Measurements from ENCODE around the gene STT3B. TPM values are rescaled to one million over a fixed set of nuclear protein-coding genes. Genes with fewer than 3 reads are reported as not detected.
A peak's percentile ranks its signal among the peaks of the same experiment; 100 is the strongest.

STT3B gene
- polyA plus RNA-seq, 1 donor (not counting 4 experiments of a cell fraction or from before 2014, with no cell fraction given): 129 TPM

- Histone ChIP-seq H3K27ac (ENCODE audit: control insufficient read depth, insufficient read depth, low read length) (no peak overlapping the region), H2AFZ (ENCODE audit: control insufficient read depth, low read length) (no peak overlapping the region), H3K9me1 (ENCODE audit: control insufficient read depth, extremely low read depth, insufficient read depth, low read length) (no peaks in the 10 kb centered on the region), H3K27me3 (ENCODE audit: control insufficient read depth, extremely low read depth, insufficient read depth, low read length) (no peaks in the 10 kb centered on the region), H3K36me3 (ENCODE audit: control insufficient read depth in 2 of 2, extremely low read depth in 1 of 2, insufficient read depth in 2 of 2, low read length in 2 of 2) (no peaks in the 10 kb centered on the region), H3K9me3 (ENCODE audit: control insufficient read depth, low read depth, low read length) (no peaks in the 10 kb centered on the region), H3K9ac (ENCODE audit: control insufficient read depth, extremely low read depth, insufficient read depth, low read length) (no peak overlapping the region), H3K4me3 (ENCODE audit: control insufficient read depth in 2 of 3, extremely low read depth in 1 of 3, insufficient read depth in 2 of 3, low read depth in 1 of 3, low read length in 3 of 3) (no peak overlapping the region), H3K4me1 (ENCODE audit: control insufficient read depth, extremely low read depth, insufficient read depth, low read length) (peaks cover 19% of the 10 kb centered on the region), H3K4me2 (ENCODE audit: control insufficient read depth, extremely low read depth, insufficient read depth, low read depth, low read length) (peak overlapping the region; percentile 2), H3K79me2 (ENCODE audit: control insufficient read depth, insufficient read depth, low read length) (peaks cover 100% of the 10 kb centered on the region), H4K20me1 (ENCODE audit: control insufficient read depth, extremely low read depth, insufficient read depth, low read length) (peaks cover 1% of the 10 kb centered on the region)
- dilution Hi-C loops (cut with MboI; ENCODE audit: extremely low pct_ligation_motif_present, low sequenced_read_pairs): no loop called here
- FAIRE-seq: no peak
- TF ChIP-seq EZH2 (IDR thresholded peaks at IDR 0.05; ENCODE audit: low read length) (no peak), CTCF (optimal IDR thresholded peaks at IDR 0.05 in 1 of 3, IDR thresholded peaks at IDR 0.05 in 1 of 3, conservative IDR thresholded peaks at IDR 0.05 in 1 of 3; ENCODE audit: extremely low read depth in 1 of 3, insufficient read depth in 2 of 3, low read length in 3 of 3) (no peak)
- no peak for DNase-seq (ENCODE audit: low read depth, low spot score)
These were observed 6.5 kb downstream of the STT3B start for GRCh38 chr3:31539275-31539674.

GRCh38 chr3:31541089-31541488, 8.4 kb downstream of the STT3B start:
- Histone ChIP-seq H3K36me3 (ENCODE audit: control insufficient read depth in 2 of 2, extremely low read depth in 1 of 2, insufficient read depth in 2 of 2, low read length in 2 of 2) (no peaks in the 10 kb centered on the region), H3K4me2 (ENCODE audit: control insufficient read depth, extremely low read depth, insufficient read depth, low read depth, low read length) (no peak overlapping the region), H3K4me3 (ENCODE audit: control insufficient read depth in 2 of 3, extremely low read depth in 1 of 3, insufficient read depth in 2 of 3, low read depth in 1 of 3, low read length in 3 of 3) (no peak overlapping the region), H3K27me3 (ENCODE audit: control insufficient read depth, extremely low read depth, insufficient read depth, low read length) (no peaks in the 10 kb centered on the region), H3K9me3 (ENCODE audit: control insufficient read depth, low read depth, low read length) (no peaks in the 10 kb centered on the region), H3K9me1 (ENCODE audit: control insufficient read depth, extremely low read depth, insufficient read depth, low read length) (no peaks in the 10 kb centered on the region), H3K9ac (ENCODE audit: control insufficient read depth, extremely low read depth, insufficient read depth, low read length) (no peak overlapping the region), H3K4me1 (ENCODE audit: control insufficient read depth, extremely low read depth, insufficient read depth, low read length) (peaks cover 18% of the 10 kb centered on the region), H2AFZ (ENCODE audit: control insufficient read depth, low read length) (no peak overlapping the region), H3K27ac (ENCODE audit: control insufficient read depth, insufficient read depth, low read length) (no peak overlapping the region), H4K20me1 (ENCODE audit: control insufficient read depth, extremely low read depth, insufficient read depth, low read length) (no peaks in the 10 kb centered on the region), H3K79me2 (ENCODE audit: control insufficient read depth, insufficient read depth, low read length) (peaks cover 98% of the 10 kb centered on the region)
- dilution Hi-C loops (cut with MboI; ENCODE audit: extremely low pct_ligation_motif_present, low sequenced_read_pairs): no loop called here
- no peak for FAIRE-seq
- no peak for DNase-seq (ENCODE audit: low read depth, low spot score)
- TF ChIP-seq EZH2 (IDR thresholded peaks at IDR 0.05; ENCODE audit: low read length) (no peak), CTCF (optimal IDR thresholded peaks at IDR 0.05 in 1 of 3, IDR thresholded peaks at IDR 0.05 in 1 of 3, conservative IDR thresholded peaks at IDR 0.05 in 1 of 3; ENCODE audit: extremely low read depth in 1 of 3, insufficient read depth in 2 of 3, low read length in 3 of 3) (no peak)

All from keratinocyte (primary cell).